NCI-H1436 treated with DMSO at 0.1 percent for 48 hours (cell line): ENCODE measurements around the gene DNAAF6.
"Not testable (repeated sequence)": the region's sequence is repeated elsewhere in the genome, so short reads cannot be mapped to it uniquely, and the experiment has no call there.

Experiments used
- DNase-seq: peaks from one replicate; lab custom pipeline; 2025; lab: John Stamatoyannopoulos, UW

The DNAAF6 gene

GRCh38 chrX:107205770-107206696, at the start of gene DNAAF6, which contains the start of gene NUP62CL:
Gene DNAAF6 (plus strand): TSS chrX:107206611. CDS start chrX:107212876, 6,265 bp downstream.
Gene NUP62CL (minus strand): TSS chrX:107206433. CDS start chrX:107175146, 31,287 bp downstream.
- DNase-seq = peak; percentile 74

- not testable (repeated sequence) for DNase-seq
These were observed 48.8 kb upstream of the DNAAF6 start for GRCh38 chrX:107157618-107158017.

- DNase-seq = no peak
These were observed 39.1 kb upstream of the DNAAF6 start for GRCh38 chrX:107167163-107167921.

DNA sequence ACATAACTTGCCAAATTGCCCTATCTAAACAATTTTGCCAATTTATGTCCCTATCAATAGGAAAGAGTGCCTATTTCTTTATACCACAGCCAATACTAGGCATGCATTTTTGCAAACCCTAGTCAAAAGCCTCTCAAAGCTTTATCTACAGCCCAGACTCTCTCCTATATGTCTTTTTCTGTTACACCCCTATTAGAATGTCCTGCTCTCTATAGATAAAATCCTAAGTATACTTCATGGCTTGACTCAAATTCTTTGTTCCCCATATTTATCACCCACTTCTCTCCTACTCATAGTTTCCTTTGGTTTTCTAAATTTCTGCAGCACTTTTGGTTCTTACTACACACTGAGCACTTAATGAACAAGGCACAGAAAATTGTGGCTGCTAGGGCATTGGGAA, 38.2 kb upstream of the DNAAF6 start:
- no peak for DNase-seq

DNA sequence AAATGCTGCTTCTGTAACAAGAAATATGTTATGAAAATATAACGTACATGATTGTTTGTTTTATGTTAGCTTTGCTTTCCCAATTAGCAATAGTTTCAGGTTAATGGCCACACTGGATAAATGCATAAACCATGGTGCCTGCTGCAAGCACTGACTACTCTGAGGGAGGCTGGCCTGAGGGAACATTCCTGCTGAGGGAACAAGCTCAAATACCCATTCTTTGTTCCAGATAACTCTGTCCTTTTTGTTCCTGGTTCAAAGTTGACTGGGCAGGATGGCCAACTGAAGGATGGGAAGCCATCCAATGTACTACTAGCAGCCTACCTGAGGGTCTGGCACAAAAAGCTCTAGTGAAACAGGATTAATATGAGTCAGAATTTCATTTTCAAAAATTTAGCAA, 37.7 kb upstream of the DNAAF6 start:
- no peak for DNase-seq

GRCh38 chrX:107171369-107172102, 34.9 kb upstream of the DNAAF6 start:
- DNase-seq = no peak

GRCh38 chrX:107197319-107197718, 9.1 kb upstream of the DNAAF6 start:
- no peak for DNase-seq

GRCh38 chrX:107198074-107198473, 8.3 kb upstream of the DNAAF6 start:
- DNase-seq = not testable (repeated sequence)

DNA sequence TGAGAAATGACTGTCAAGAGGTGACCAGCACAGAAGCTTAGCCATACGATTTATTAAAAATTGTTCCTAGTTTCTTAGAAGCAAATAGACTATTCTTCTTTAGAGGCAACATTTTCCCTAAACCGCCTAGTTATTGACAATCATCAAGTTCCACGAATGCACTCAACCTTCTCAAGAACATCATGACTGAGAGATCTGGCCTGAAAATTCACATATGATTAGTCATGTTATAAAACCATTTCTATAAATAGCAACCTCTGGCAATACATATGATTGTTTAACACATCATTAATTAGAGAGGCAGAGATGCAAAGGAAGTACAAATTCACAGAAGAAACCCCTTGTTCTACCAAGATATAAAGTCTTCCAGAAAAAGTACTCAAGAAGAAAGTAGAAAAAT, 6.9 kb upstream of the DNAAF6 start:
- DNase-seq = no peak

- DNase-seq = no peak
These were observed 2.3 kb upstream of the DNAAF6 start for GRCh38 chrX:107204068-107204605.

DNA sequence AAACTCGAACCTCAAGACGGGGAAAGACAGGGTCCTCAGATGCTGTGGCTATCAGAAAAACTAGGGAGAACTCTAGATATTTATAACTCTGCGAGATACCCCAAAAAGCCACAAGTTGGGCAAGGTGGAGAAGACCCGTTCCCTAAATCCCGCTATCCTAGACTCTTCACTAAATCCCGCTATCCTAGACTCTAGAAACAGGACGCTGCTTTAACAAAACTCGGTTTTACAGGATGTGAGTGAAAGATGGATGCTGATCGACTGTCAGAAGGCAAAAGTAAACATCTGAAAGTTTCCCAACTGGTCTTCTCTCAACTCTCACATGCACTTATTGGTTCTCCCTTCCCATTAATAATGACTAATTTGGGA, 270 bp downstream of the DNAAF6 start:
- no peak for DNase-seq

GRCh38 chrX:107207089-107207488, 678 bp downstream of the DNAAF6 start:
- no peak for DNase-seq

DNA sequence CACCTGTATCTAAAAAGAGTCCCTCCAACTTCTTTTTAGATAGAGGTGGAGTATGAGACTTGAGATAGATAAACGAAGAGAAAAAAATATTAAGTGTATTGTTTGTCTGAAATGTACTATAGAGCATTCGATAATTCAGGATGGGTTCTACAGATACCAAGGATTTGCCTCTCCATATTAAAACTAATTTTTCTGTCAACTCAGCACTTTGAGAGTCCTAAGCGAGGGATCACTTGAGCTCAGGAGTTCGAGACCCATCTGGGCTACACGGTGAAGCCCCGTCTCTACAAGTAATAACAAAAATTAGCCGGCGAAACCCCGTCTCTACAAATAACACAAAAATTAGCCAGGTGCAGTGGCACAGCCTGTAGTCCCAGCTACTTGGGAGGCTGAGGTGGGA, 1.5 kb downstream of the DNAAF6 start:
- no peak for DNase-seq

GRCh38 chrX:107213477-107213876, 7.1 kb downstream of the DNAAF6 start:
- DNase-seq = no peak

GRCh38 chrX:107226757-107227156, 20.3 kb downstream of the DNAAF6 start:
- no peak for DNase-seq

GRCh38 chrX:107227780-107228485, 21.5 kb downstream of the DNAAF6 start:
- no peak for DNase-seq

- DNase-seq = no peak
These were observed 22.0 kb downstream of the DNAAF6 start for GRCh38 chrX:107228486-107228819.

DNA sequence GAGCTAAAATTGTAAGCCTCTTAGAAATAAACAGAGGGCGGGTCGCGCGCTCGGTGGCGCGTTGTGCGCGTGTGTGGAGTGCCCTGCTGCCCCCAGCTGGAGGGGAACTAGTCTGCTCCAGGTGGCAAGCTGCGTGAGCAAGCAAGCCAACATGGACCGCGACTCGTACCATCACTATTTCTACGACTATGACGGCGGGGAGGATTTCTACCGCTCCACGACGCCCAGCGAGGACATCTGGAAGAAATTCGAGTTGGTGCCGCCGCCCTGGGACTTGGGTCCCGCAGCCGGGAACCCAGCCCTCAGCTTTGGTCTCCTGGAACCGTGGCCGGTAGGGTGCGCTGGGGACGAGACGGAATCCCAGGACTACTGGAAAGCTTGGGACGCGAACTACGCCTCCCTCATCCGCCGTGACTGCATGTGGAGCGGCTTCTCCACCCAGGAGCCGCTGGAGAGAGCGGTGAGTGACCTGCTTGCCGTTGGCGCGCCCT, 66.1 kb downstream of the DNAAF6 start:
- no peak for DNase-seq

- DNase-seq = no peak
These were observed 67.4 kb downstream of the DNAAF6 start for GRCh38 chrX:107273795-107274194.

GRCh38 chrX:107288676-107289075, 82.3 kb downstream of the DNAAF6 start:
- no peak for DNase-seq

DNA sequence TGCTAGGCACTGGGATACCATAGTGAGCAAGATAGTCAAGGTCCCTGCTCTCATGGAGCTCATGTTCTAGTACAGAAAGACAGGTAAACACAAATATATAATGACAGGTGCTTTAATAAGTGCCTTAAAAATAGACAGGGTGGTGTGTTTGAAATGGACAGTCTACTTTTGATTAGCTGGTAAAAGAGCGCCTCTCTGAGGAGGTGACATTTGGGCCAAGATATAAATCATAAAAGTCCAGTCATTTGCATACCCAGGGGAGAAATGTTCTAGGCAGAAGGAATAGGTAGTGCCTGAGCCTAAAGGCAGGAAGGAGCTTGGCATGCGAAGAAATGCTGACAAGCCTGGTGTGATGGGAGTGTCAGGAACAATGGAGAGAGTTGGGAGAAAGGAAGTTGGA, 83.6 kb downstream of the DNAAF6 start:
- DNase-seq = no peak
